ENCODE results near the gene JUND. TPM values are rescaled to one million over a fixed set of nuclear protein-coding genes. Genes with fewer than 3 reads are reported as not detected.

JUND gene
- total RNA-seq, 1 donor from 2014 or later = 464 TPM

DNA sequence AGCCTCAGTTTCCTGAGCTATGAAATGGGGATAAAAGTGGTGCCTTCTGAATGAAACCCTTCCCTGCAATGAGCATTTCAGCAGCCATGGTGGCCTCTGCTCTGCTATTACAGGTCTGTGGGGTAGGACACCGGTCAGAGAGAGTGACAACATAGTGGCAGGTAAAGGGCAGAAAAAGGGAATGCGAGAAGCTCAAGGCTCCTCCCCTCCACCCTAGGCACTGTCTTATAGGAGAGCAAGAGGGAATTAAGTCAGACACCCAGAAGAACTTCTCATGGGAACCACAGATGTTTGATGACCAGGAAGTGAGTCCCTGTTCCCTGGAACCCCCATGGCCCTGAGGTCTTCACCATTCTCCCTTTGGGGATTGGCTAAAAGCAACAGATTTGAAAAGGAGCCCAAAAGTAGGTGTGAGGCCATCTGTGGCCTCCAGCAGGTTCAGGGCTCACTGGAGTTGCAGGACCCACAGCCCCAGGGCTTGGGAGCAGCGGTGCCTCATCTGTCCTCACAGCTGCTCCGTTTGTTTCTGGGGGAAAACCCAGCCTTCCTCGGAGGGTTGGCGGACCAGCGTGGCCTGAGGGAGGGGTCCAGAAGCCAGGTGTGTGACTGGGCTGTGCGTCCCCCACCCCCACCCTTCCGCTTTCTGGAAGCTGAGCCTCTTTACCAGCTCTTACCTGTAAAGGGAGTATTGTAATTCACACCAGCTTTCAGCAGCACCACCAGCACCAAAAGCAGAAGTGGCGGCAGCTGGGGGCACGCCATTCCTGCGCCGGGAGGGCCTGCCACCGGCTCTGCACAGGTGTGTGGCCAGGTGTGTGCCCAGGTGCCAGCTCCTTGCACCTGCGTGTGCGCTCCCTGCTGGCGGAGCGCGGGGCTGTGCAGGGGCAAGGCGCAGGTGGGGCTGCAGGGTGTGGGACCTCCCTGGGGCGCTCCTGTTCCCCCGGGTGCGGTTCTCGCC is 26.6 kb downstream of the JUND start:
- no peak overlapping the region for H3K4me3 Mint-ChIP-seq (ENCODE audit: low read depth)
- no peaks in the 10 kb centered on the region for H3K36me3 Mint-ChIP-seq (ENCODE audit: low read depth)
- DNase-seq (ENCODE audit: low spot score) = no peak
- no peaks in the 10 kb centered on the region for H3K4me1 Mint-ChIP-seq (ENCODE audit: low read depth)
- H3K27me3 Mint-ChIP-seq (ENCODE audit: low read depth) = peaks cover 22% of the 10 kb centered on the region
- no peak overlapping the region for H3K27ac Mint-ChIP-seq
- intact Hi-C loops (cut with micrococcal nuclease) = loop anchor here (5.0 kb wide), 1 partner anchor 63 kb away; the partner anchor contains the start of gene MPV17L2
- H3K9me3 Mint-ChIP-seq = no peaks in the 10 kb centered on the region

DNA sequence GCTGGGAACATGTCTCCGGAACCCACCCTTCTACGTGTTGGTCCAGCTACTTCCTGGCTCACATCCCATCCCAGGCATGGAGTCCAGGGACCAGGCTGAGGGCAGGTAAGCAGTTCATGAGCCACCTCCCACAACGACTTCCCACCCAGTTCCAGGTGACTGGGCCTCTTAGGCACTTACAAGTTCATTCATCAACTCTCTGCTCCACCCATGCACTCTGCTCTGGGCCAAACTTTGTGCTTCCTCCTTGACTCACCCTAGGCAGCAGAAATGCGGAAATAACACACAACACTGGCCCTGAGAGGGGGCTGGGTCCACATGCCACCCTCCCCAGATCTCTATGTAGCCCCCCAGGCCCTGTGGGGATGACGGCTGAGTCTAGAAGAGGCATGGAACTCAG is 27.7 kb downstream of the JUND start:
- Mint-ChIP-seq H3K36me3 (ENCODE audit: low read depth) (no peaks in the 10 kb centered on the region), H3K9me3 (no peaks in the 10 kb centered on the region), H3K4me1 (ENCODE audit: low read depth) (no peaks in the 10 kb centered on the region), H3K4me3 (ENCODE audit: low read depth) (no peak overlapping the region), H3K27me3 (ENCODE audit: low read depth) (peaks cover 22% of the 10 kb centered on the region), H3K27ac (no peak overlapping the region)
- intact Hi-C loops (cut with micrococcal nuclease) = loop anchor here (5.0 kb wide), 1 partner anchor 61 kb away; the partner anchor contains the start of gene MPV17L2
- DNase-seq (ENCODE audit: low spot score) = no peak

DNA sequence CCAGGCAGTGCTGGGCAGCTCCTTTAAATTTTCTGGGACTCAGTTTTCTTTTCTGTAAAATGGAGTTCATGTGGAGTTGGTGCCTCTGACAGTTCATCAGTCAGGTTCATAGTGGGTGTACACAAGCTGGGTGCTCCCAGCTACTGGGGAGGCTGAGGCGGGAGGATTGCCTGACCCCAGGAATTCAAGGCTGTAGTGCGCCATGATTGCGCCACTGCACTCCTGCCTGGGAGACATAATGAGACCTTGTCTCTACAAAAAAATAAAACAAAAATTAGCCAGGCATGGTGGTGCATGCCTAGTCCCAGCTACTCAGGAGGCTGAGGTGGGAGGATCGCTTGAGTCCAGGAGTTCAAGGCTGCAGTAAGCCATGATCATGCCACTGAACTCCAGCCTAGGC is 28.3 kb downstream of the JUND start:
- no peaks in the 10 kb centered on the region for H3K36me3 Mint-ChIP-seq (ENCODE audit: low read depth)
- intact Hi-C loops (cut with micrococcal nuclease) = loop anchor here (5.0 kb wide), 1 partner anchor 61 kb away; the partner anchor contains the start of gene MPV17L2

DNA sequence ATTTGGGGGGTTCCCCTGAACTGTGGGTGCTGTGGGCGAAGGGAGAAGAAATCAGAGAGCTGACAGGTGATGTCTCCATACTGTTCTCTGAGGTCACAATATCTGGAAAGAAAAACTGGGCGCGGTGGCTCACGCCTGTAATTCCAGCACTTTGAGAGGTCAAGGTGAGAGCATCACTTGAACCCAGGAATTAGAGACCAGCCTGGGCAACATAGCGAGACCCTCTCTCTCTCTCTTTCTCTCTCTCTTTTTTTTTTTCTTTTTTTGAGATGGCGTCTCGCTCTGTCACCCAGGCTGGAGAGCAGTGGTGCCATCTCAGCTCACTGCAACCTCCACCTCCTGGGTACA is 29.1 kb downstream of the JUND start:
- intact Hi-C loops (cut with micrococcal nuclease) = loop anchor here (1.0 to 5.0 kb wide), 2 partner anchors 44 to 60 kb away; partner anchors contain the start of gene MPV17L2
- H3K27ac Mint-ChIP-seq = no peak overlapping the region
- peaks cover 22% of the 10 kb centered on the region for H3K27me3 Mint-ChIP-seq (ENCODE audit: low read depth)

More for the DNA sequence above, 28.3 kb downstream of the JUND start:
- Mint-ChIP-seq H3K4me1 (ENCODE audit: low read depth) (no peaks in the 10 kb centered on the region), H3K27me3 (ENCODE audit: low read depth) (peaks cover 22% of the 10 kb centered on the region), H3K4me3 (ENCODE audit: low read depth) (no peak overlapping the region), H3K27ac (no peak overlapping the region), H3K9me3 (no peaks in the 10 kb centered on the region)
- DNase-seq (ENCODE audit: low spot score) = no peak

DNA sequence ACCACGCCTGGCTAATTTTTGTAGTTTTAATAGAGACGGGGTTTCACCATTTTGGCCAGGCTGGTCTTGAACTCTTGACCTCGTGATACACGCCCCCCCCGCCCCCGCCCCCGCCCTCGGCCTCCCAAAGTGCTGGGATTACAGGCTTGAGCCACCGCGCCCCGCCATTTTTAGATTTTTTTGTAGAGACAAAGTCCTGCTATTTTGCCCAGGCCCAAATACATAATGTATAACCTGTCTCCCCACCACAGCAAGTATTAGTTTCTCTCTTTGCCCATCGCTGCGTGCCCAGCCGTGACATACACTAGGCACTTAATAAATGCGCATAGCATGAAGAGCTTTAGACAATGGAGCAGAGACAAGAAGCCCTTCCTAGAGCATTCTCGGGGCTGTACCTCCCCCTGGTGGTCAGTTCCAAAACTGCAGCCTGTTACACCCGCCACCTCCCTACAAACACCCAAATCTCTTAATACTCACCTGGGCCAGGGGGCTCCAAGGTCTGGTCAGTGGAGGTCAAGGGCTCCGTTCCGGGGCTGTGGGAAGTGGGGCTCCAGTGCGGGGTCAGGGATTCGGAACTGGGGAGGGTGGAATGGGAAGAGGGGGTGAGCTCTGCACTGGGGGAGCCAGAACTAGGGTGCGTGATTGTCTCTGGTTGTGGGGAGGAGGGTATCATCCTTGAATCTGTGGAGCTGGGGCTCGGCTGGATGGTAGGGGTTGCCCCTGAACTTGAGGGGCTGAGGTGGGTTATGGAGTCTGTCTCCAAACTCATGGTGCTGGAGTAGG is 29.6 kb downstream of the JUND start:
- no peak overlapping the region for H3K27ac Mint-ChIP-seq
- peaks cover 22% of the 10 kb centered on the region for H3K27me3 Mint-ChIP-seq (ENCODE audit: low read depth)
- no peaks in the 10 kb centered on the region for H3K9me3 Mint-ChIP-seq
- DNase-seq (ENCODE audit: low spot score) = peak; percentile 71
- no peak overlapping the region for H3K4me3 Mint-ChIP-seq (ENCODE audit: low read depth)
- H3K4me1 Mint-ChIP-seq (ENCODE audit: low read depth) = no peaks in the 10 kb centered on the region
- intact Hi-C loops (cut with micrococcal nuclease) = loop anchor here (1.0 to 5.0 kb wide), 2 partner anchors 43 to 59 kb away; partner anchors contain the start of gene MPV17L2
- H3K36me3 Mint-ChIP-seq (ENCODE audit: low read depth) = no peaks in the 10 kb centered on the region

More for the DNA sequence above, 29.1 kb downstream of the JUND start:
- Mint-ChIP-seq H3K9me3 (no peaks in the 10 kb centered on the region), H3K36me3 (ENCODE audit: low read depth) (no peaks in the 10 kb centered on the region), H3K4me1 (ENCODE audit: low read depth) (no peaks in the 10 kb centered on the region), H3K4me3 (ENCODE audit: low read depth) (no peak overlapping the region)
- no peak for DNase-seq (ENCODE audit: low spot score)

DNA sequence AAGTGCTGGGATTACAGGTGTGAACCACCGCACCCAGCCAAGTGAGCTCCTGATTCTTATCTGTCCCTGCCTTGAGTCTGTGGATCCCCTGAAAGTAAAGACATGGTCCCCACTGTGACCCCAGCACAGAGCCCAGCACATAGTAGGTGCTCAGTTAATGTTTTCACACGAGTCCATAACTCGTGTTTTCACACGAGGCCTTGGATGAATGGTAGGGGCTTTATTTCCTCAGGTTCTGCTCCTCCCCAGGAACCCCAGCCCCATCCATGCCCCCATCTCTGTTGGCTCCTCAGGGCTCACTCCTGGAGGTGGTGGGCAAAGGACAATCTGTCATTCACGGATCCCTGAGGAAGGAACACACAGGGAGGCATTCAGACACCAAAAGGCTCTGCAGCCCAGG is 31.6 kb downstream of the JUND start:
- Mint-ChIP-seq H3K4me3 (ENCODE audit: low read depth) (no peak overlapping the region), H3K27ac (no peak overlapping the region), H3K4me1 (ENCODE audit: low read depth) (no peaks in the 10 kb centered on the region), H3K27me3 (ENCODE audit: low read depth) (peaks cover 18% of the 10 kb centered on the region), H3K36me3 (ENCODE audit: low read depth) (no peaks in the 10 kb centered on the region), H3K9me3 (no peaks in the 10 kb centered on the region)
- intact Hi-C loops (cut with micrococcal nuclease) = loop anchor here (5.0 kb wide), 1 partner anchor 58 kb away; the partner anchor contains the start of gene MPV17L2
- DNase-seq (ENCODE audit: low spot score) = no peak

DNA sequence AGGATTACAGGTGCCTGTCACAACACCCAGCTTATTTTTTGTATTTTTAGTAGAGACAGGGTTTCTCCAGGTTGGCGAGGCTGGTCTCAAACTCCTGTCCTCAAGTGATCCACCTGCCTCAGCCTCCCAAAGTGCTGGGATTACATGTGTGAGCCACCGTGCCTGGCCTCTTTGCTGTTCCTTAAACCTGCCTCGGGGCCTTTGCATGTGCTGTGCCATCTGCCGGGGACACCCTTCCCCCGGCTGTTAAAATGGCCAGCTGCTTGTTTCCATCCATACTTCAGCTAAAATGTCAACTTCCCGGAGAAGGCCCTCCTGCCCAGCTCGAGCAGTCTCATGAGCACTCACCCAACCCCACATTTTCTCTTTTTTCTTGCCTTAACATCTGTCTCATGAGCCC is 36.1 kb downstream of the JUND start:
- no peak overlapping the region for H3K27ac Mint-ChIP-seq
- no peak overlapping the region for H3K4me3 Mint-ChIP-seq (ENCODE audit: low read depth)
- no peak for DNase-seq (ENCODE audit: low spot score)
- intact Hi-C loops (cut with micrococcal nuclease) = no loop called here
- no peaks in the 10 kb centered on the region for H3K4me1 Mint-ChIP-seq (ENCODE audit: low read depth)
- no peaks in the 10 kb centered on the region for H3K36me3 Mint-ChIP-seq (ENCODE audit: low read depth)
- no peaks in the 10 kb centered on the region for H3K27me3 Mint-ChIP-seq (ENCODE audit: low read depth)
- H3K9me3 Mint-ChIP-seq = no peaks in the 10 kb centered on the region

DNA sequence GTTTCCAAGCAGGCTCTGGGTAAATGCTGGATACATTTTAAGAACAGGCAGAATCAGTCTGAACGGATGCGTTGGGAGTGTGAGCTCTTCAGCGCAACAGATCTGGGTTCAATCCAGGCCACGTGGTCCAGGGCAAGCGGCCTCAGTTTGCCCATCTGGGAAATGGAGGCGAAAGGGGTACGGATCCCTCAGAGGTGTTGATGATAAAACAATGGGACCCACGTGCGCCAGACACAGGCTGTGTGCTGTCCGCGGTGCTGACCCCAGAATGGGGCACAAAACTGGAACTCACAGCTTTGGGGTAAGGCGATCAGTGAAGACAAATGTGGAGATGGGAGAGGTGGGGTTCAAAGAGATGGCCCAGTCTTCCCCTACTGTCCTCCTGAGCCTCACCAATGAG is 42.1 kb downstream of the JUND start:
- no peaks in the 10 kb centered on the region for H3K4me1 Mint-ChIP-seq (ENCODE audit: low read depth)
- H3K27ac Mint-ChIP-seq = no peak overlapping the region
- no peaks in the 10 kb centered on the region for H3K36me3 Mint-ChIP-seq (ENCODE audit: low read depth)
- DNase-seq (ENCODE audit: low spot score) = no peak
- intact Hi-C loops (cut with micrococcal nuclease) = no loop called here
- no peak overlapping the region for H3K4me3 Mint-ChIP-seq (ENCODE audit: low read depth)
- H3K9me3 Mint-ChIP-seq = no peaks in the 10 kb centered on the region
- H3K27me3 Mint-ChIP-seq (ENCODE audit: low read depth) = no peaks in the 10 kb centered on the region

DNA sequence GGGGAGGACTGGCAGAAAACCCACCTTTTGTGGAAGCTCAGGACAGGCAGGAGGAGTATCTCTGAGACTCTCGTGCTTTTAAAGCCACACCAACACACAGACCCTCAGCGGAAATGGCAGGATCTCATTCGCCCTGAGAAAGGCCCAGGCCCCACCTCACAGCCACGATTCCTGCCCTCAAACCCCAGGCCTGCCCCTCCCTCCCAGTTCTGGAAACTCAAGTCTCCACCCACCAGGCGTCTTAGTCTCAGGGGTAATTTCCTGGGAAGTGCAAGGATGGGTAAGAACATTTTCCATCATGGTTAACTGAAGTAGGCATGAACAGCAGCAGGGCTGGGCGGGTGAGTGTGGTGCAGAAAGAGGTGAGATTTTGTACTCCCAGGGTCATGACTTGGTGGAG is 47.2 kb downstream of the JUND start:
- H3K27me3 Mint-ChIP-seq (ENCODE audit: low read depth) = peaks cover 33% of the 10 kb centered on the region

DNA sequence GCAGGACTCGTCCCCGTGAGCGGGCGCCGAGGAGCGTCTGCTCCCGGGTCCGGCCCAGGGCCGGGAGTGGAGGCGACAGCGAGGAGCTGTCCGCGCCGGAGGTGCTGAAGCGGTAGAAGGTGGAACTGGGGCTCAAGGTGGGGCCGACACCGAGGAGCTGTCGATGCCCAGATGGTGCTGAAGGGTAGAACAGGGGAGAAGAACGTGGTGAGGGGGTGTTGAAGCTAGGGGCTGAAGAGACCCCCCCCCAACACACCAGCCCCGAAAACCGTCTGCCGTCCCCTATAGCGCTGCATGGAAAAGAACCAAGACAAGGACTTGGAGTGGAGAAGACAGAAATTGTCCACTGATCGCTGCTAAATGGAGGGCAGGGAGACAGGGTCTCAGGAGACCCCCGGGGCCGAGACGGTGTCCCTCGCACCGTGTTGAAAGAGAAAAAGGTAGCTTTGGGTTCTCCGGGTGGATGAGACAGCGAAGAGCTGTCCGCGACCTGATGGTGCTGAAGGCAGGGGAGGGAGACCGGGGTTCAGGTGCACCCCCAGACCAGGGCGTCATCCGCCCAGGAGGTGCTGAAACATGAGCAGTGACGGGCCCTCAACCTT is 48.1 kb downstream of the JUND start:
- Mint-ChIP-seq H3K36me3 (ENCODE audit: low read depth) (no peaks in the 10 kb centered on the region), H3K27ac (no peak overlapping the region), H3K4me1 (ENCODE audit: low read depth) (peaks cover 3% of the 10 kb centered on the region), H3K4me3 (ENCODE audit: low read depth) (no peak overlapping the region), H3K27me3 (ENCODE audit: low read depth) (peaks cover 33% of the 10 kb centered on the region), H3K9me3 (peaks cover 5% of the 10 kb centered on the region)
- peak; percentile 63 for DNase-seq (ENCODE audit: low spot score)
- intact Hi-C loops (cut with micrococcal nuclease) = no loop called here

More for the DNA sequence above, 47.2 kb downstream of the JUND start:
- Mint-ChIP-seq H3K4me1 (ENCODE audit: low read depth) (peaks cover 3% of the 10 kb centered on the region), H3K36me3 (ENCODE audit: low read depth) (no peaks in the 10 kb centered on the region), H3K9me3 (peaks cover 5% of the 10 kb centered on the region), H3K4me3 (ENCODE audit: low read depth) (no peak overlapping the region), H3K27ac (no peak overlapping the region)
- intact Hi-C loops (cut with micrococcal nuclease) = no loop called here
- no peak for DNase-seq (ENCODE audit: low spot score)

DNA sequence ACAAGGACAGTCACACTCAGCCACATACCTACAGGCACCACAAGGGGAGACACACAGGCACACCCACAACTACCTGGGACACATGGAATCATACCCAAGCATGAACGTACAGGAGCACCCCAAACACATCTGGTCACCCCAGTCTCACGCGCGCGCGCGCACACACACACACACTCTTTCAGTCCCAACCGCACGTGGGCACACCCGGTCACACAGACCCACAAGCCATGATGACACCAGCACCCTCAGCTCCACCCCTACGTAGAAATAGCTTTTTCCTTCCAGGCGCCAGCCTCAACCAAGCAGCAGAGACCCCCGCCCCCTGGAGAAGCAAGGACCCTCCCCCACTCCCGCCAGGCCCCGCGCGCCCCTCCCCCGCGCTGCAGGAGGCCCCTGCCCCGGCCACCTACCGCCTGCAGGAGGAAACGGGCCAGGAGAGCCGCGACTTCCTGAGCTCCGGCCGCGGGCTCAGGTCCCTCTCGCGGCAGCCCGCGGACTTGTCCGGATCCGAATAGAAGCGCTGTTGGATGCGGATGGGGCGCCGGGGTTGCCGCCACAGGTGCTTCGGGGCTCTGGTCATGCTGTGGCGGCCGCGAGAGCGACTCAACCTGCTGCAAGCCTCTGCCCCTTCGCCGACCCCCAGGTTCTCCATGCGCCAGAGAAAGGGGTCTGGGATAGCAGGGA is 48.7 kb downstream of the JUND start:
- H3K36me3 Mint-ChIP-seq (ENCODE audit: low read depth) = no peaks in the 10 kb centered on the region
- peaks cover 3% of the 10 kb centered on the region for H3K4me1 Mint-ChIP-seq (ENCODE audit: low read depth)
- intact Hi-C loops (cut with micrococcal nuclease) = no loop called here
- H3K27me3 Mint-ChIP-seq (ENCODE audit: low read depth) = peaks cover 38% of the 10 kb centered on the region
- DNase-seq (ENCODE audit: low spot score) = no peak
- peaks cover 5% of the 10 kb centered on the region for H3K9me3 Mint-ChIP-seq
- H3K4me3 Mint-ChIP-seq (ENCODE audit: low read depth) = no peak overlapping the region
- H3K27ac Mint-ChIP-seq = no peak overlapping the region

DNA sequence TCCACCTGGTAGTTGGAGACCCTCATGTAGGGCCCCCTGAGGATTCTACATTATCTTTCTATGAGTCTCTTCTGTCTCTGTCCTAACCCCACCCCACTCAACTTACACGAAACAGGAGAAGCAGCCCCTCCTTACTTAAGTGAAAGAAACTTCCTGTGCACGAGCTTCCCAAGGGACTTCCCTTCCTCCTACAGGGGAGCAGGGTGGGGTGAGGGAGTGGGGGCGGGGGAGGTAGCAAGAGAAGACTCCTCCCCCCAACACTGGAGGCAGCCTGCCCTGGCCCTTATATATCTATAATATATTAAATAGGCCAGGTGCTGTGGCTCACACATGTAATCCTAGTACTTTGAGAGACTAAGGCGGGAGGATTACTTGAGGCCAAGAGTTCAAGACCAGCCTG is 49.6 kb downstream of the JUND start:
- peaks cover 46% of the 10 kb centered on the region for H3K27me3 Mint-ChIP-seq (ENCODE audit: low read depth)
- no peaks in the 10 kb centered on the region for H3K36me3 Mint-ChIP-seq (ENCODE audit: low read depth)
- peaks cover 3% of the 10 kb centered on the region for H3K4me1 Mint-ChIP-seq (ENCODE audit: low read depth)
- no peak overlapping the region for H3K4me3 Mint-ChIP-seq (ENCODE audit: low read depth)
- DNase-seq (ENCODE audit: low spot score) = no peak
- peaks cover 5% of the 10 kb centered on the region for H3K9me3 Mint-ChIP-seq
- intact Hi-C loops (cut with micrococcal nuclease) = no loop called here
- H3K27ac Mint-ChIP-seq = no peak overlapping the region

Measured in activated T-helper 2 cell treated with anti-CD3 and anti-CD28 coated beads, Interferon-gamma antibody, Interleukin-2, Interleukin-4, amounts not matched to agents 10 μg/mL and 5 μg/mL and 100 μg/mL, durations not matched to agents 14 hours and 24 hours and 36 hours (primary cell).